Left lobe of liver (tissue), 2 donors: ENCODE data around the gene WDR43. TPM values are rescaled to one million over a fixed set of nuclear protein-coding genes. Genes with fewer than 3 reads are reported as not detected.
A peak's percentile ranks its signal among the peaks of the same experiment; 100 is the strongest.
"Not testable (repeated sequence)": the region's sequence is repeated elsewhere in the genome, so short reads cannot be mapped to it uniquely, and the experiment has no call there.

ENCODE experiments used
- ATAC-seq: fragments of 200-7000 bp; cut with Tn5 transposase; one replicate; pipeline ENCODE4 v1.9.1; 2020; ENCODE audit warnings: mild to moderate bottlenecking, moderate library complexity
- DNase-seq: peaks from one replicate; pipeline ENCODE4 v3.0.0-alpha.2; 2020; ENCODE audit warnings: low spot score
- total RNA-seq: library from RNA; stranded (reverse); gene quantifications from one replicate; pipeline ENCODE4 v1.2.1, GENCODE V29; 2021
- donor health status: DM: no; HTN: no; CAD: no; lungs with moderate emphysema.
- donor health status: DM: no; HTN: yes; CAD: no.

WDR43 gene
- total RNA-seq, 1 donor from 2014 or later: 17.5 TPM

GRCh38 chr2:28958689-28959088 is 64.2 kb downstream of the WDR43 start:
- no peak for DNase-seq

GRCh38 chr2:28960401-28960800 is 65.9 kb downstream of the WDR43 start:
- no peak for ATAC-seq
- DNase-seq: no peak

More at GRCh38 chr2:28958689-28959088, 64.2 kb downstream of the WDR43 start:
- peak; percentile 91 for ATAC-seq

GRCh38 chr2:28962505-28962904 is 68.0 kb downstream of the WDR43 start:
- ATAC-seq (no peak), DNase-seq (no peak)

GRCh38 chr2:28970464-28971160 is 76.1 kb downstream of the WDR43 start:
- no peak for DNase-seq
- ATAC-seq: no peak

GRCh38 chr2:28972778-28973335 is 78.4 kb downstream of the WDR43 start:
- no peak for DNase-seq
- ATAC-seq: no peak

GRCh38 chr2:28974252-28974651 is 79.8 kb downstream of the WDR43 start:
- DNase-seq (no peak), ATAC-seq (no peak)

- ATAC-seq: no peak
Observed at GRCh38 chr2:28975671-28976070, 81.2 kb downstream of the WDR43 start.

GRCh38 chr2:28976584-28976983 is 82.1 kb downstream of the WDR43 start:
- DNase-seq (no peak), ATAC-seq (no peak)

More at GRCh38 chr2:28975671-28976070, 81.2 kb downstream of the WDR43 start:
- DNase-seq: no peak

GRCh38 chr2:28977176-28977875 is 82.9 kb downstream of the WDR43 start:
- ATAC-seq (no peak), DNase-seq (no peak)

GRCh38 chr2:28978001-28978400 is 83.5 kb downstream of the WDR43 start:
- ATAC-seq, DNase-seq: not testable (repeated sequence)

- ATAC-seq: no peak
- no peak for DNase-seq
Observed at GRCh38 chr2:28978606-28979005, 84.1 kb downstream of the WDR43 start.

GRCh38 chr2:28979041-28979440 is 84.6 kb downstream of the WDR43 start:
- no peak for DNase-seq
- no peak for ATAC-seq

- ATAC-seq (no peak), DNase-seq (no peak)
Observed at GRCh38 chr2:28979576-28980366, 85.3 kb downstream of the WDR43 start.

GRCh38 chr2:28980368-28981015 is 86.0 kb downstream of the WDR43 start:
- ATAC-seq: no peak
- no peak for DNase-seq

GRCh38 chr2:28981016-28981441 is 86.6 kb downstream of the WDR43 start, which contains the start of gene TOGARAM2:
Gene TOGARAM2 (plus strand): TSS chr2:28981298. CDS start chr2:28994835, 13,537 bp downstream.
- DNase-seq: no peak
- ATAC-seq: no peak

- DNase-seq (no peak), ATAC-seq (peak; percentile 27)
Observed at GRCh38 chr2:28981620-28982376, 87.3 kb downstream of the WDR43 start.

- DNase-seq (no peak), ATAC-seq (no peak)
Observed at GRCh38 chr2:28982381-28982950, 88.0 kb downstream of the WDR43 start.

- no peak for ATAC-seq
- no peak for DNase-seq
Observed at GRCh38 chr2:28986429-28986828, 92.0 kb downstream of the WDR43 start.

GRCh38 chr2:28989973-28990372 is 95.5 kb downstream of the WDR43 start:
- DNase-seq: no peak
- no peak for ATAC-seq
